Measurements from ENCODE around the gene DEFB112. TPM values are rescaled to one million over a fixed set of nuclear protein-coding genes. Genes with fewer than 3 reads are reported as not detected.

The DEFB112 gene, protein sequence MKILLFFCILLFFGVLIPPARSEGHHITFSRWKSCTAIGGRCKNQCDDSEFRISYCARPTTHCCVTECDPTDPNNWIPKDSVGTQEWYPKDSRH
- not detected for total RNA-seq
- polyA plus RNA-seq: not detected
- long read RNA-seq, donor 1: 0 reads
- long read RNA-seq, donor 2: 0 reads

- 66 to 78% (median 71%) methylated on average over 1 of the region's 1 CpG for WGBS, 5 donors
- Histone ChIP-seq H3K4me1 (no peaks in the 10 kb centered on the region), H3K9me3 (peaks cover 0 to 4% (median 0%) of the 10 kb centered on the region in 8 donors), H3K27me3 (replicated peaks in 1 of 7) (no peaks in the 10 kb centered on the region), H3K27ac (no peak within 1 kb of the TSS), H3K36me3 (no peaks in the 10 kb centered on the region), H3K4me3 (no peak within 1 kb of the TSS)
- TF ChIP-seq POLR2AphosphoS5 (IDR thresholded peaks at IDR 0.05) (no peak), POLR2A (IDR thresholded peaks at IDR 0.05) (no peak), CTCF (IDR thresholded peaks at IDR 0.05 in 8 of 11, conservative IDR thresholded peaks at IDR 0.05 in 3 of 11) (no peak)
- DNase-seq: no peak
- intact Hi-C loops (cut with DNase I; ENCODE audit: low total_unique reads): no loop called here
Measured at GRCh38 chr6:50049829-50050228, at the start of gene DEFB112. DEFB112 (minus strand) TSS chr6:50049929; CDS start chr6:50049869, 60 bp downstream.

DNA sequence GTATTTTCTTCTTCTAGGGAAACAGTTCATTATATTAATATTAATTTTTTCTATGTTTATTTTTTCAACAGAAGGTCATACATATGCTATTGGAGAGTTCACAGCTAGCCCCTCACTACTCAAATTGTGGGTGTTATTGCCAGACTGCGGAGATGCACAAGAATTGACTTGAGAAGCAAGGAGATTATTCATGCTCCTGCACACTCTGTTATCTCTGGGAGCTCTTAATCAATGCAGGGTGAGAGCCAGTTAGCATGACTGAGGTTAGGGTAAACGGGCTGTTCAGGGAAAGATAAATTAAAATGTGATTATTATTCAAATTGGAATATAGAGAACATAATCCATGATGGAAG lies 48.9 kb upstream of the DEFB112 start:
- H3K27ac ChIP-seq: no peak overlapping the region
- DNase-seq: no peak
- intact Hi-C loops (cut with DNase I; ENCODE audit: low total_unique reads): no loop called here
- H3K9me3 ChIP-seq: no peaks in the 10 kb centered on the region
- TF ChIP-seq CTCF (IDR thresholded peaks at IDR 0.05 in 8 of 11, conservative IDR thresholded peaks at IDR 0.05 in 3 of 11) (no peak), POLR2A (IDR thresholded peaks at IDR 0.05) (no peak), POLR2AphosphoS5 (IDR thresholded peaks at IDR 0.05) (no peak)
- H3K4me1 ChIP-seq: no peaks in the 10 kb centered on the region
- no peak overlapping the region for H3K4me3 ChIP-seq
- 38 to 52% (median 50%) methylated on average over 2 of the region's 2 CpGs for WGBS, 5 donors
- no peaks in the 10 kb centered on the region for H3K27me3 ChIP-seq (replicated peaks in 1 of 7)
- H3K36me3 ChIP-seq: no peaks in the 10 kb centered on the region

DNA sequence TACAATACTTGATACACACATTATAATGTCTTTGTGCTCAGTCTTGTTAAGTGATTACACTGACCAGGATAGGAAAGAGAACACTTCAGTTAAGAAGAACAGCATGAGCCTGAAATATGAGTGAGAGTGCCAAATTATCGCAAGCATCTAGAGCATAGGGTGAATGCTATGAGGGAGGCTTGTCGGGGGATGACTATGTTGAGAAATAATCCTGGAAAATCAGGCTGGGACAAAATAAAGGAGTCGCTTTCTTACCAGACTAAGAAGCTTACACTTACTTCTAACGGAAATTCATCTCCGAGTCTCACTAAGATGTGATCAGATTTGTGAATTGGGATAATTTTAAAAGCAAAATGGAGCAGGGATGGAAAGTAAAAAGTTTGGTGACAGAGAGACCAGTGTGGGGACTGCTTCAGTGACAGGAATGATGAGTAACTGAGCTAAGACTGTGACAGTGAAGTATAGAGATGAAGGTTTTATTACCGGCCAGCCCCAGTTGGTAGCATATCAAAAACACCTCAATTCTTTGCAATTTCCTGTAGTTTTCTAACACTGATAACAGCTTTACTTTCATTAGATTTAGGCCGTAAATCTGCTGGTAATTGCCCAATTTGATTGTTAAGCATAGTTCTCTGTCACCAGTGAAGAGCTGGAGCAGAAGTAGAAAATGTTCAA lies 48.4 kb upstream of the DEFB112 start:
- WGBS, 5 donors: 73 to 77% (median 74%) methylated on average over 7 of the region's 7 CpGs
- intact Hi-C loops (cut with DNase I; ENCODE audit: low total_unique reads): no loop called here
- TF ChIP-seq POLR2A (IDR thresholded peaks at IDR 0.05): no peak
- TF ChIP-seq POLR2AphosphoS5 (IDR thresholded peaks at IDR 0.05): no peak
- TF ChIP-seq CTCF (IDR thresholded peaks at IDR 0.05 in 8 of 11, conservative IDR thresholded peaks at IDR 0.05 in 3 of 11): no peak
- no peaks in the 10 kb centered on the region for H3K4me1 ChIP-seq
- no peaks in the 10 kb centered on the region for H3K27me3 ChIP-seq (replicated peaks in 1 of 7)
- no peak overlapping the region for H3K27ac ChIP-seq
- no peaks in the 10 kb centered on the region for H3K9me3 ChIP-seq
- no peaks in the 10 kb centered on the region for H3K36me3 ChIP-seq
- no peak for DNase-seq
- no peak overlapping the region for H3K4me3 ChIP-seq

DNA sequence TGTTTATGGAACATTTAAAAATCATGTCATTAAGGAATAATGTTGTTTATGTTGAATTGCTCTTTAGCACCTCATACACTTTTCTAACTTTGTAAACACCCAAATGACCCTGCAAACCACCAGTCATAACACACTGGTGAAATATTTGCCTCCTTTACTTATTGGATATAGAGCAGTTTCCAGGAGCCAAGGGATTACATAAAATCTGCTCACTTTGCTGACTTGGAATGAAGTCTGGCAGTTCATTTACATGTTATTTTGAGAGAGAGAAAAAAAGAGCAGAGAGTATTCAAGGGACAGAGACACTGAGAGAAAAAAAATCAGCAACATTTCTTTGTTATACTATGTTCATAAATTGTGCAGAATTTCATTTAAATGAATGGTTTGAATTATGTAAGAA lies 46.6 kb upstream of the DEFB112 start:
- intact Hi-C loops (cut with DNase I; ENCODE audit: low total_unique reads): no loop called here
- Histone ChIP-seq H3K4me3 (no peak overlapping the region), H3K36me3 (no peaks in the 10 kb centered on the region), H3K27ac (no peak overlapping the region), H3K9me3 (no peaks in the 10 kb centered on the region), H3K4me1 (no peaks in the 10 kb centered on the region), H3K27me3 (replicated peaks in 1 of 7) (no peaks in the 10 kb centered on the region)
- no peak for DNase-seq
- TF ChIP-seq POLR2AphosphoS5 (IDR thresholded peaks at IDR 0.05) (no peak), POLR2A (IDR thresholded peaks at IDR 0.05) (no peak), CTCF (IDR thresholded peaks at IDR 0.05 in 8 of 11, conservative IDR thresholded peaks at IDR 0.05 in 3 of 11) (no peak)
